IgD-negative memory B cell (primary cell): ENCODE results near the gene FYTTD1. TPM values are rescaled to one million over a fixed set of nuclear protein-coding genes. Genes with fewer than 3 reads are reported as not detected.

ENCODE experiments used
- H3K27ac Mint-ChIP-seq, 3 donors: one replicate each; pipeline ENCODE4 v1.8.0; 2020 to 2022; ENCODE audit warnings: mild to moderate bottlenecking in 3 of 3, mixed read lengths in 3 of 3, moderate library complexity in 1 of 3
- H3K27me3 Mint-ChIP-seq: one replicate; pipeline ENCODE4 v1.8.0; 2021; ENCODE audit warnings: mixed read lengths
- H3K36me3 Mint-ChIP-seq: one replicate; pipeline ENCODE4 v1.8.0; 2020; ENCODE audit warnings: mild to moderate bottlenecking, mixed read lengths
- H3K4me1 Mint-ChIP-seq, 3 donors: one replicate each; pipeline ENCODE4 v1.8.0; 2020 to 2022; ENCODE audit warnings: mixed read lengths in 3 of 3, mild to moderate bottlenecking in 1 of 3
- H3K4me3 Mint-ChIP-seq, 4 donors: one replicate each; pipeline ENCODE4 v1.8.0; 2020 to 2022; ENCODE audit warnings: mild to moderate bottlenecking in 4 of 4, mixed read lengths in 4 of 4, moderate library complexity in 3 of 4
- H3K9me3 Mint-ChIP-seq, 3 donors: one replicate each; pipeline ENCODE4 v1.8.0; 2020 to 2021; ENCODE audit warnings: mixed read lengths in 3 of 3, mild to moderate bottlenecking in 1 of 3
- polyA plus RNA-seq: library from polyadenylated mRNA; unstranded; fragments of 300-500 nt; fragmentation: Illumina TruSeq; gene quantifications from one replicate; pipeline ENCODE4 v1.2.3, GENCODE V29; 2021

Gene FYTTD1
- polyA plus RNA-seq, 1 donor from 2014 or later: 65.5 TPM

DNA sequence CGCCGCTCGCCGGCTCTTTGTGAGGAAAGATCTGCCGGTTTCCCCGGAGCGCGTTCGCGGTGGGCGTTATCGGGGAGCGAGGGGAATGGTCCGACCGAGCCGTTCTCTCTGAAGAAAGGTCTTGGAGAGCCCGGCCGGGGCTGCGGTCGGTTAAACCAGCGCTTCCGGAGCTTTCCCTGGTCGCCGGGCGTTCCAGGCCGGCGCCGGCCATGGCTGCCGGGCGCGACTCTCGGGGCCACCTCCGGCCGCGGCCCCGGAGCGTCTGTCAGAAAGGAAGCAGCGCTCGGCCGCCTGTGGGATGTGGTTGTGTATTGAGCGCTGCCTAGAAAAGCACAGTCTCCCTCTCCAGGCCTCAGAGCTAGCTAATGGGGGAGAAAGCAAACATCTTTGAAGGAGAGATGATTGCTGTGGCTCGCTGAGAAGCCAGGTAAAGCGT is 731 bp downstream of the FYTTD1 start:
- Mint-ChIP-seq H3K4me1 (peaks cover 25 to 32% (median 31%) of the 10 kb centered on the region in 3 donors), H3K4me3 (peak overlapping the region; percentile 91 to 95 (median 95)), H3K9me3 (no peaks in the 10 kb centered on the region), H3K36me3 (no peaks in the 10 kb centered on the region), H3K27ac (peak overlapping the region; percentile 91 to 97 (median 92)), H3K27me3 (no peaks in the 10 kb centered on the region)

DNA sequence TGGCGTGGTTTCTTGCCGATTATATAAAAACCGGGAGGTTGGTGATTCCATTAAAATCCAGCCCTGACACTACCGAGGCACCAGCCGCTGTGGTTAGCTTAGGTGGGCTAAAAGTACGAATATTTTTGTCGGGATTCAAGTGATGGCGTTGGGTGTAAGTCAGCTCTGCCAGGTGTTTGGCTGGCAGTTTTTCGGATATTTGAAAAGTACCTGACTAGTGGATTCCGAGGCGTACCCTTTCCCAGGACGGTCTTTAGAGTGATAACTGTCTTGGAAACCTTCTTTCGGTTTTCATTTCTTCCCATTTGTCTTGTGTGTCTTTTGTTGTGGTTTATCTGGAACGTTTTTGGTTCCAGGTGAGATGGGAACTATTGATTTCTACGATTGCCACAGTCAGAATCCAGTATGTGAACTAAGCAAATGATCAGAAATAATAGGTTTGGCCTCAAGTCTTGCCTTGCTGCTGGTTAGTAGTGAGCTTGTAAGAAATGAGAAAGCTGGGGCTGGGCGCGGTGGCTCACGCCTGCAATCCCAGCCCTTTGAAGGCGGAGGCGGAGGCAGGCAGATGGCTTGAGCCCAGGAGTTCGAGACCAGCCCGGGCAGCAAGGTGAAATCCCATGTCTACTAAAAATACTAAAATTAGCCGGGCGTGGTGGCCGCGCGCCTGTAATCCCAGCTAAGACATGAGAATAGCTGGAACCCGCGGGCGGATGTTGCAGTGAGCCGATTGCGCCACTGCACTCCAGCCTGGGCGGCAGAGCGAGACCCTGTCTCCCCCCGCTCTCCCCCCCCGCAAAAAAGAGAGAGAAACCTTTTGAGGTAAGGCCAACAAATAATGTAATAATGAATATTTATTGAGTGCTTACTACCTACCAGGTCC is 1.4 kb downstream of the FYTTD1 start:
- Mint-ChIP-seq H3K9me3 (no peaks in the 10 kb centered on the region), H3K27ac (peak overlapping the region; percentile 91 to 97 (median 92)), H3K27me3 (no peaks in the 10 kb centered on the region), H3K36me3 (no peaks in the 10 kb centered on the region), H3K4me3 (peak overlapping the region; percentile 91 to 95 (median 95)), H3K4me1 (peaks cover 28 to 34% (median 33%) of the 10 kb centered on the region in 3 donors)

DNA sequence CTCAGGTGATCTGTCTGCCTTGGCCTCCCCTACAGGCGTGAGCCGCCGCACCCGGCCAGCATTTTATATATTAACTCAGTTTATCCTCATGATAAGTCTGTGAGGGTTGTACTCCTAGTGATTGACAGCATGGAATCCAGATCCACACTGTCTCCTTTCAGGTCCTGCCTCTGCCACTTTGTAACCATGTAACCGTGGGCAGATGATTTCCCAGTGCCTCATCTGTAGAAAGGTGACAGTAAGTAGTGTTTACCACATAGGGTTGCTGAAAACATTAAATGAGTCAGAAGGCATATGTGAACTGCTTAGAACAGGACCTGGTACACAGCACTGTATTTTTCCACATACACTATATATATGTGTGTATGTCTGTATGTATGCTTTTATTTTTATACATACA is 2.4 kb downstream of the FYTTD1 start:
- Mint-ChIP-seq H3K9me3 (no peaks in the 10 kb centered on the region), H3K4me1 (peaks cover 31 to 42% (median 38%) of the 10 kb centered on the region in 3 donors), H3K4me3 (peak overlapping the region; percentile 69 to 88 (median 79)), H3K27ac (peak overlapping the region; percentile 74 to 91 (median 85)), H3K36me3 (no peaks in the 10 kb centered on the region), H3K27me3 (no peaks in the 10 kb centered on the region)

DNA sequence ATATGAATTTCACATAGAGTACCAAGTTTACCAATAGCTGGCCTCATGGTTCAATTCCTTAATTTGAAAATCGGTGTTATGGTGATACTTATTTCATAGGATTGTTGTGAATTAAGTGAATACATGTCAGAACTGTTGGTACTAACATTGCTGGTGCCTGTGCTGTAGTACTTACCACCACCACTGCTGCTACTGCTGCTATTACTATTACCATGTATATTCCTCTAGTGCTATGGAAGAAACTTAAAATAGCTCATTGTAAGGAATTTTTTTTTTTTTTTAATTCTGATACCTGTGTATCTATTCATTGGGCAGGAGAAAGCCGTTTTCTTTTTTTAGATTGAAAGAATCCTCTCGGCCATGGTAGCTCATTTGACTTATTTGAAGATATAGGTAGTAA is 3.6 kb downstream of the FYTTD1 start:
- no peaks in the 10 kb centered on the region for H3K9me3 Mint-ChIP-seq
- H3K4me3 Mint-ChIP-seq: peak overlapping the region in 1 of 4 donors; percentile 77
- H3K27me3 Mint-ChIP-seq: no peaks in the 10 kb centered on the region
- H3K27ac Mint-ChIP-seq: peak overlapping the region in 1 of 3 donors; percentile 8
- H3K4me1 Mint-ChIP-seq: peaks cover 31 to 42% (median 38%) of the 10 kb centered on the region in 3 donors
- H3K36me3 Mint-ChIP-seq: no peaks in the 10 kb centered on the region

DNA sequence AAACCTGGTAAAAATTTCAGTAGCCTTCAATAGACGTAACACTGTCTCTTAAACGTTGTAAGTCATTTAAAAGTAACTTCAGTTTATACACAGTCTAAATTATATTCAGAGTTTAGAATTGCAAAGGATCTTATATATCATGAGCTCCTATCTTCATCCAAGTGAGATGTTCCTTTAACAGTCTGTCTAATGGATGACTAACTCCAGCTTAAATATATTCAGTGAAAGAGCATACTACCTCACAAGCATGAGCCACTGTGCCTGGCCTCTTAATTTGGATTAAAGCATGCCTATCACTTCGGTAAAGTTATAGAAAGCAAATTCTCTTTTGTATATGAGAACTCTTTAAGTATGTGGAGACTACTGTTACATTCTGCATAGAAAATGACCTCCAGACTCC is 7.0 kb downstream of the FYTTD1 start:
- H3K27me3 Mint-ChIP-seq: no peaks in the 10 kb centered on the region
- peaks cover 26 to 33% (median 26%) of the 10 kb centered on the region in 3 donors for H3K4me1 Mint-ChIP-seq
- H3K36me3 Mint-ChIP-seq: no peaks in the 10 kb centered on the region
- H3K27ac Mint-ChIP-seq: no peak overlapping the region
- no peak overlapping the region for H3K4me3 Mint-ChIP-seq
- no peaks in the 10 kb centered on the region for H3K9me3 Mint-ChIP-seq

DNA sequence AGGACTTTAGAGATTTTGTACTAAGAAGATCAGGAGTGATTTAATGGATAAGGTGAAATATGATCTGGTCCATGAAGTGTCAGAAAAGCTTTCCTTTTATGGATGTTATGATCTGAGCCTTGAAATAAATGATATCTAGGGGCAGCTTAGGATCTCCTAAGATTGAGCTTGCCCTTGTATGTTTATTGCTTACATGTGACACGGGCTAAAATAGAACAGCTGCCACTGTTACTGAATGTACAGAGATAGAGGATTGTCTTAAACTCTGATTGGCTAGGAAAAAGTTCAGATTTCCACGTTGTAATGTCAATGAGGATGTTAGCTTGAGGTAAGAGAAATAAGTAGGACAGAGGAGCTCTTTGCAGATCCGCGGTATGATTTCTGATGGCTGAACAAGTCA is 8.8 kb downstream of the FYTTD1 start:
- Mint-ChIP-seq H3K4me1 (peaks cover 13 to 20% (median 14%) of the 10 kb centered on the region in 3 donors), H3K27ac (no peak overlapping the region), H3K4me3 (no peak overlapping the region), H3K9me3 (no peaks in the 10 kb centered on the region), H3K27me3 (no peaks in the 10 kb centered on the region), H3K36me3 (no peaks in the 10 kb centered on the region)

DNA sequence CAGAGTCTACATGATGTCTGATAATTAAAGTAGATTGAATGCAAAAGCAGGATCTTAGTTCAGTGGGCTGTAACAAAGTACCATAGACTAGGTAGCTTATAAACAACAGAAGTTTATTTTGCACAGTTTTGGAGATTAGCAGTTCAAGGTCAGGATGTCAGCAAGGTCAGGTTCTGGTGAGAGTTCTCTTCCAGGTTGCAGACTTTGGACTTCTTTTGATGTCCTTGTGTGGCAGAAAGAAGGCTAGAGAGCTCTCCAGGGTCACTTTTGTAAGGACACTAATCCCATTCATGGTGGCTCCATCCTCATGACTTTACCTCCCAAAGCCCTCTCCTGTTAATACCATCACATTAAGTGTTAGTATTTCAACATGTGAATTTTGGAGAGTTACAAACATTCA is 12.1 kb downstream of the FYTTD1 start:
- H3K9me3 Mint-ChIP-seq: no peaks in the 10 kb centered on the region
- peaks cover 4% of the 10 kb centered on the region for H3K36me3 Mint-ChIP-seq
- no peak overlapping the region for H3K27ac Mint-ChIP-seq
- H3K27me3 Mint-ChIP-seq: no peaks in the 10 kb centered on the region
- peaks cover 0 to 2% (median 0%) of the 10 kb centered on the region in 3 donors for H3K4me1 Mint-ChIP-seq
- H3K4me3 Mint-ChIP-seq: no peak overlapping the region

DNA sequence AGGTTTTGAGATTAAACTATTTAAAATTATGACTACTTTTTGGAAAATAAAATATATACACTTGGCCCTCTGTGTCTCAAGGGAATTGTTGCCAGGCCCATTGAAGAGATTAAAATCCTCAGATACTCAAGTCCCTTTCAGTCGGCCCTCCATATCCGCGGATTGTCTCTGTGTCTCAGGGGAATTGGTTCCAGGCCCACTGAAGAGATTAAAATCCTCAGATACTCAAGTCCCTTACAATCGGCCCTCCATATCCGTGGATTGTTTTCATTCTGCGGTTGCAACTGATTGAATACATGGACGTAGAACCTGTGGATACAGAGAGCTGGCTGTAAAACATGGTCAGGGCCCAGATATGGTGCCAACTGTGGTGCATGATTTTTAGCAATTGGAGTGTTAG is 25.6 kb downstream of the FYTTD1 start:
- Mint-ChIP-seq H3K36me3 (peaks cover 10% of the 10 kb centered on the region), H3K9me3 (no peaks in the 10 kb centered on the region), H3K27me3 (no peaks in the 10 kb centered on the region), H3K4me1 (peaks cover 17 to 22% (median 19%) of the 10 kb centered on the region in 3 donors), H3K27ac (no peak overlapping the region), H3K4me3 (no peak overlapping the region)

DNA sequence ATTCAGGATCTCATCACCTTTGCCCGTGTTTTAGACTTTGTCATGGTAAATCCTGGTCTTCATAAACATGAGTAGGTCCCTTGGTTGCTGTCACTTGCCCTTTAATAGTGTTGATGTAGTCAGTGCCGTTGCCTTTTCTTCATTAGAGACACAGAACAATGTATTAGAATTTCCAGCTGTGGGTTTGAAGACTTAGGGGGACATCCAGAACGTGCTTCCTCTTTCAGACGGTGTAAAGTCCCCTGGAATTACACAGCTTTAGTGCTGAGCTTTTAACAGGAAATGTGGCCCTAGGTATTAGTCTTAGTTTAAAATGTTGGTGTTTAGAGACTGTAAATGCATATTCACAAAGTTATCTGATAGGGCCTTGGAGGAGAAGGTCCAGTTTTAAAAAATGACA is 32.5 kb downstream of the FYTTD1 start:
- H3K27ac Mint-ChIP-seq: peak overlapping the region; percentile 50 to 94 (median 66)
- H3K4me3 Mint-ChIP-seq: peak overlapping the region in 3 of 4 donors; percentile 25 to 85 (median 77)
- no peaks in the 10 kb centered on the region for H3K9me3 Mint-ChIP-seq
- H3K36me3 Mint-ChIP-seq: peaks cover 6% of the 10 kb centered on the region
- peaks cover 25 to 30% (median 28%) of the 10 kb centered on the region in 3 donors for H3K4me1 Mint-ChIP-seq
- H3K27me3 Mint-ChIP-seq: no peaks in the 10 kb centered on the region

DNA sequence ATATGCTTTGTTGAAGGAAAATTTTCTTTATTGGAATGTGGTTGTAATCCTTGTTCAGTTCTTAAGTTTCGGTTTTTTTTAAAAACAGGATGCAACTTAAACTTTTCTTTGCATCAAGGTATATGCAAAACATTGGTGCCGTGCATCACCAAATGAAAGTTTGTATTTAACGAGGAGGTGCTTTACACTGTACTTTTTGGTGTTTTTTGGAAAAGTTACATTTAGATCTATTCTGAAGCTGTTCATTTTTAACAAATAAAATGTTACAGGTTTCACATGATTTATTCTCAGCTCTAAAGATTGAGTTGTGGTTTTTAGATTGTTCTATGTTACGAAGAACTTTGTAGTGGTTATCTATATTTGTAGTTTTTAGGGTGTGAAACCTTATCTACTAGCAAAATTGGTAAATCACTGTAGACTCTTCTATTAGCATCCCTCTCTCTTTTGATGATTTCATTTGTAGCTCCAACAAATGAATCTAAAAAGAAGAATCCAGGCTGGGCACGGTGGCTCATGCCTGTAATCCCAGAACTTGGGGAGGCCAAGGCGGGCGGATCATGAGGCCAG is 34.4 kb downstream of the FYTTD1 start:
- Mint-ChIP-seq H3K36me3 (peaks cover 4% of the 10 kb centered on the region), H3K4me1 (peaks cover 29 to 33% (median 33%) of the 10 kb centered on the region in 3 donors), H3K9me3 (no peaks in the 10 kb centered on the region), H3K27ac (peak overlapping the region; percentile 78 to 94 (median 86)), H3K4me3 (peak overlapping the region in 3 of 4 donors; percentile 65 to 75 (median 66)), H3K27me3 (no peaks in the 10 kb centered on the region)

DNA sequence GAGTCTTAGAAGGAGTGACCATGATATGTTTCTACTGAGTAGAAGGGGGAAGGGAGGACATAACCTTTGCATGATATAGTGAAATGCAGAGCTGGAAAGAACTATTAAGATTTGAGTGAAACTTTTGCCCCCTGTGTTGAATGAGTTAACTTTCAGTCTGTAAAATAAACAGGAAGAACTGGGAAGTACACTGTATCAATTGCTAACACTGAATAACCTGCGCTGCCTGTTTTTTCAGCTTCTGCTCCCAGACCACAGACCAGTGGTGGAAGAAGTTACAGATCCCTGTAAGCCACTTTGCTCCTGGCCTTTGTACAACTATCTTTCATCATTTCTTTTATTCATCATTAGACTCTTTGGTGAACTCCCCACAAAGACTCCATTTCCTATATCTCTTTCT is 37.7 kb downstream of the FYTTD1 start:
- H3K27me3 Mint-ChIP-seq: no peaks in the 10 kb centered on the region
- H3K9me3 Mint-ChIP-seq: no peaks in the 10 kb centered on the region
- H3K4me3 Mint-ChIP-seq: peak overlapping the region in 1 of 4 donors; percentile 15
- H3K4me1 Mint-ChIP-seq: peaks cover 32 to 43% (median 40%) of the 10 kb centered on the region in 3 donors
- H3K27ac Mint-ChIP-seq: peak overlapping the region in 1 of 3 donors; percentile 3
- no peaks in the 10 kb centered on the region for H3K36me3 Mint-ChIP-seq

DNA sequence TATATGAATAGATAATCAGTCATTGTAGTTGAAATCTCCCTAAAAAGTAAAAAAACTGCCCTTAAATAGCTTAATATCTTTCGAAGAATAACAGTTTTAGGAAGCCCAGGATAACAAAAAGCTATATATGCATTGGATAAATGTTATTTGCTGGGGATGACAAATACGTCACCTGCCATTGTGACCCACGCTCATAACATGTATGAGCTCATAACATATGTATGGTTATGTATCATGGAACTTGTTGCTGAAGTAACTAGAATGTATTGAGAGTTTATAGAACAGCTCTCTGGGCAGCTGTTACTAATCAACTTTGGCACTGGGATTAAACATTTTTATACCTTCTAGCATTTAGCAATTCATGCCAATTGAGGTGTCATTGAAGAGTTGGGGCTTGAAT is 39.6 kb downstream of the FYTTD1 start:
- H3K27me3 Mint-ChIP-seq: no peaks in the 10 kb centered on the region
- H3K4me3 Mint-ChIP-seq: peak overlapping the region in 1 of 4 donors; percentile 99
- peak overlapping the region in 2 of 3 donors; percentile 98 to 99 for H3K27ac Mint-ChIP-seq
- no peaks in the 10 kb centered on the region for H3K9me3 Mint-ChIP-seq
- peaks cover 36 to 42% (median 38%) of the 10 kb centered on the region in 3 donors for H3K4me1 Mint-ChIP-seq
- H3K36me3 Mint-ChIP-seq: no peaks in the 10 kb centered on the region

DNA sequence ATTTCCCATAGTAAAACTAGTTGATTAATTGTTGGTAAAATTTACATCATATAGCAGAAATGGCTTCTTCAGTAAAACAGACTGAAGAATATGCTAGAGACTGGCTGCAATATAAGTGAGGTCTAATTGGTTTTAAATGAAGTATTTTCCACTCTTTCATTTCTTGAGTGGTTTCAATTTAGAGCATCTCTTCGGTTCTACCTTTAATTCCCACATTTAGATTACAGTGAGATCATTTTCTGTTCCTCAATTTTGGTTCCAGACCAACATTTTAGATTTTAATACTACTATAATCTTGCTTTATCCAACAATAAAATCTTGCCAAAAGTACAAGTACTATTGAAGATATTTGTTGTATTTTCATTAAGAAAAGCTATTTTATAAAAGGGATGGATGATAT is 40.4 kb downstream of the FYTTD1 start:
- H3K4me3 Mint-ChIP-seq: peak overlapping the region; percentile 97 to 99 (median 98)

DNA sequence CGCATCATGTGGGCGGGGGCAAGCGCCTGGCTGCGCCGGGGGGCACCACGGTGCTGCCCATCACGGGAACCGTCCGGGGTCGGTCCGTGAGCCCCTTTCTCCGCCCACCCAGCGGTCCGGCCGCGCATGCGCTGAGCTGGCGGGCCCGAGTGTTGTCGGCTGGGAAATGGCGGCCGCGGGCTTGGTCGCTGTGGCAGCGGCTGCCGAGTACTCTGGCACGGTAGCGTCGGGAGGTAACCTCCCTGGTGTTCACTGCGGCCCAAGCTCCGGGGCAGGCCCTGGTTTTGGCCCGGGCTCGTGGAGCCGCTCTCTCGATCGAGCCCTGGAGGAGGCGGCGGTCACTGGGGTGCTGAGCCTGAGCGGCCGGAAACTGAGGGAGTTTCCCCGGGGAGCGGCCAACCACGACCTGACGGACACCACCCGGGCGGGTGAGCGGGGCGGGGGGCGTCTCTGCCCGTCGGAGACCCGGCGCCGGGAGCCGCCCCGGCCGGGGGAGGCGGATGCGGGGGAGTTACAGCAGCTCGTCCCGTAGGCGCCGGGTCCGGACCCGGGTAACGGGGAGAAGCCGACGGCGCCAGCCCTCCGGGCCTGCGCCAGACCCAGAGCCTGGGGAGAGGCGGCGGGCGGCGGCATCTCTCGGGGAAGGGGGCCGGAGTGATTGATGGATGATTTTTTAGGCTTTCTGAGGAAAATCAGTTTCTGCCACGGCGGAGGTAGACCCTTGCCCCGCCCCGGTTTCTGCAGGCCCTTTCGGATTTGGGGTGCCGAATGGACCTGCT is 41.6 kb downstream of the FYTTD1 start, which contains the start of gene LRCH3:
LRCH3 (plus strand) TSS at position 142 of the 779 bp plus-strand sequence; CDS start at position 167, 25 bp downstream.
- Mint-ChIP-seq H3K36me3 (no peaks in the 10 kb centered on the region), H3K4me1 (peaks cover 32 to 44% (median 43%) of the 10 kb centered on the region in 3 donors), H3K27me3 (no peaks in the 10 kb centered on the region), H3K9me3 (no peaks in the 10 kb centered on the region), H3K27ac (peak within 1 kb of the TSS; percentile 98 to 99 (median 99)), H3K4me3 (peak within 1 kb of the TSS; percentile 97 to 99 (median 98))

More for the DNA sequence above, 40.4 kb downstream of the FYTTD1 start:
- H3K9me3 Mint-ChIP-seq: no peaks in the 10 kb centered on the region
- H3K27me3 Mint-ChIP-seq: no peaks in the 10 kb centered on the region
- peaks cover 28 to 36% (median 35%) of the 10 kb centered on the region in 3 donors for H3K4me1 Mint-ChIP-seq
- H3K36me3 Mint-ChIP-seq: no peaks in the 10 kb centered on the region
- peak overlapping the region; percentile 98 to 99 (median 99) for H3K27ac Mint-ChIP-seq
